ENCODE data around the gene PGAP1.

The PGAP1 gene

DNA sequence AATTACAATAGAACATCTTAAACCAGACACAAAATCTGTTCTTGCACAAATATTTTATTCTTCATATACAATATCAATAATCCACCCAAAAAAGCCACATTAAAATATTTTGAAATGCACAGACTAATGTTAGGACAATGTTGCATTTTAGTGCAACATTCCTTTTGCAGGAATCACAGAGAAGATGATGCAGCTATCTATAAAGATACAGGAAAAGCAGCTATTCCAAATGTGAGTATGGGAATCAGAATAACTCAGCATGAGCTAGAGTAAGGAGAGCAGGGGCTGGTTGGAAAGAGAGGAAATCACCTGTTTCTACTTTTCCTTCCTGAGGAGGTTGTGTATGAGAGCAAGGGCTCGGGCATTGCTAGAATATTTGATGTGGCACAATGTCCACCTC, 122.1 kb downstream of the PGAP1 start:
- Histone ChIP-seq H4K20me1 (ENCODE audit: low read depth, low read length) (no peaks in the 10 kb centered on the region), H3K9ac (ENCODE audit: low read length) (no peak overlapping the region), H3F3A (ENCODE audit: insufficient read depth) (0 out of 2 replicates have a peak, but pooled peaks cover 6% of the 10 kb centered on the region), H3K9me2 (replicated peaks; ENCODE audit: insufficient read depth, low read length) (no peaks in the 10 kb centered on the region), H3K36me3 (ENCODE audit: low read length) (no peaks in the 10 kb centered on the region), H3K4me2 (ENCODE audit: low read depth, low read length, poor library complexity, severe bottlenecking) (no peak overlapping the region), H3K79me2 (ENCODE audit: insufficient read depth, low read length) (peaks cover under 1% of the 10 kb centered on the region), H3K9me3 (ENCODE audit: insufficient read depth, low read length) (no peaks in the 10 kb centered on the region), H3K4me3 (ENCODE audit: insufficient read depth, low read length, poor library complexity, severe bottlenecking) (no peak overlapping the region), H3K27me3 (ENCODE audit: low read length) (no peaks in the 10 kb centered on the region), H2AFZ (ENCODE audit: low read depth, low read length, severe bottlenecking) (no peak overlapping the region), H3K27ac (ENCODE audit: low read depth, low read length) (no peak overlapping the region)
- no peak for TF ChIP-seq EZH2phosphoT487 (conservative IDR thresholded peaks at IDR 0.05; ENCODE audit: low read length)
- TF ChIP-seq, protein P1, sequence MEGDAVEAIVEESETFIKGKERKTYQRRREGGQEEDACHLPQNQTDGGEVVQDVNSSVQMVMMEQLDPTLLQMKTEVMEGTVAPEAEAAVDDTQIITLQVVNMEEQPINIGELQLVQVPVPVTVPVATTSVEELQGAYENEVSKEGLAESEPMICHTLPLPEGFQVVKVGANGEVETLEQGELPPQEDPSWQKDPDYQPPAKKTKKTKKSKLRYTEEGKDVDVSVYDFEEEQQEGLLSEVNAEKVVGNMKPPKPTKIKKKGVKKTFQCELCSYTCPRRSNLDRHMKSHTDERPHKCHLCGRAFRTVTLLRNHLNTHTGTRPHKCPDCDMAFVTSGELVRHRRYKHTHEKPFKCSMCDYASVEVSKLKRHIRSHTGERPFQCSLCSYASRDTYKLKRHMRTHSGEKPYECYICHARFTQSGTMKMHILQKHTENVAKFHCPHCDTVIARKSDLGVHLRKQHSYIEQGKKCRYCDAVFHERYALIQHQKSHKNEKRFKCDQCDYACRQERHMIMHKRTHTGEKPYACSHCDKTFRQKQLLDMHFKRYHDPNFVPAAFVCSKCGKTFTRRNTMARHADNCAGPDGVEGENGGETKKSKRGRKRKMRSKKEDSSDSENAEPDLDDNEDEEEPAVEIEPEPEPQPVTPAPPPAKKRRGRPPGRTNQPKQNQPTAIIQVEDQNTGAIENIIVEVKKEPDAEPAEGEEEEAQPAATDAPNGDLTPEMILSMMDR (IDR thresholded peaks at IDR 0.05; ENCODE audit: insufficient read depth, low read length, poor library complexity, severe bottlenecking): no peak

- peaks cover 10% of the 10 kb centered on the region for H3K79me2 ChIP-seq (ENCODE audit: insufficient read depth, low read length)
- no peak overlapping the region for H3K4me3 ChIP-seq (ENCODE audit: insufficient read depth, low read length, poor library complexity, severe bottlenecking)
- TF ChIP-seq, protein P1 (IDR thresholded peaks at IDR 0.05; ENCODE audit: insufficient read depth, low read length, poor library complexity, severe bottlenecking): no peak
- H3K27me3 ChIP-seq (ENCODE audit: low read length): no peaks in the 10 kb centered on the region
- no peak overlapping the region for H3K4me2 ChIP-seq (ENCODE audit: low read depth, low read length, poor library complexity, severe bottlenecking)
- H3K9ac ChIP-seq (ENCODE audit: low read length): no peak overlapping the region
- H3K27ac ChIP-seq (ENCODE audit: low read depth, low read length): no peak overlapping the region
- no peaks in the 10 kb centered on the region for H3K9me3 ChIP-seq (ENCODE audit: insufficient read depth, low read length)
- no peaks in the 10 kb centered on the region for H4K20me1 ChIP-seq (ENCODE audit: low read depth, low read length)
- H3F3A ChIP-seq (ENCODE audit: insufficient read depth): 0 out of 2 replicates have a peak, but pooled peaks cover 6% of the 10 kb centered on the region
- peaks cover under 1% of the 10 kb centered on the region; the same call in 1 of the 2 replicates for H3K36me3 ChIP-seq (ENCODE audit: low read length)
- H2AFZ ChIP-seq (ENCODE audit: low read depth, low read length, severe bottlenecking): no peak overlapping the region
- H3K9me2 ChIP-seq (replicated peaks; ENCODE audit: insufficient read depth, low read length): no peaks in the 10 kb centered on the region
Observed at GRCh38 chr2:196802401-196802800, 124.1 kb downstream of the PGAP1 start.

GRCh38 chr2:196801674-196802261, 124.7 kb downstream of the PGAP1 start:
- Histone ChIP-seq H2AFZ (ENCODE audit: low read depth, low read length, severe bottlenecking) (no peak overlapping the region), H3K4me3 (ENCODE audit: insufficient read depth, low read length, poor library complexity, severe bottlenecking) (no peak overlapping the region), H3K36me3 (ENCODE audit: low read length) (peaks cover 5% of the 10 kb centered on the region; the same call in 1 of the 2 replicates), H3K9me2 (replicated peaks; ENCODE audit: insufficient read depth, low read length) (no peaks in the 10 kb centered on the region), H3K9me3 (ENCODE audit: insufficient read depth, low read length) (no peaks in the 10 kb centered on the region), H3K79me2 (ENCODE audit: insufficient read depth, low read length) (peaks cover 15% of the 10 kb centered on the region), H3K27ac (ENCODE audit: low read depth, low read length) (no peak overlapping the region), H4K20me1 (ENCODE audit: low read depth, low read length) (no peaks in the 10 kb centered on the region), H3K4me2 (ENCODE audit: low read depth, low read length, poor library complexity, severe bottlenecking) (no peak overlapping the region), H3K27me3 (ENCODE audit: low read length) (no peaks in the 10 kb centered on the region), H3K9ac (ENCODE audit: low read length) (no peak overlapping the region), H3F3A (ENCODE audit: insufficient read depth) (0 out of 2 replicates have a peak, but pooled peaks cover 6% of the 10 kb centered on the region)
- no peak for TF ChIP-seq EZH2phosphoT487 (conservative IDR thresholded peaks at IDR 0.05; ENCODE audit: low read length)
- TF ChIP-seq, protein P1 (IDR thresholded peaks at IDR 0.05; ENCODE audit: insufficient read depth, low read length, poor library complexity, severe bottlenecking): no peak
